GM21360 (cell line): ENCODE data around the gene TADA1.

ENCODE experiments used
- ATAC-seq: cut with Tn5 transposase; IDR thresholded peaks from one replicate; pipeline ENCODE4 v1.9.1; 2021; ENCODE audit warnings: mild to moderate bottlenecking, moderate library complexity; ENCODE audit not compliant: unreplicated experiment

The TADA1 gene

GRCh38 chr1:166875734-166876539 lies at the start of gene TADA1:
TSS of gene TADA1 (minus strand) at chr1:166876264. CDS start at chr1:166876233, 31 bp downstream.
- ATAC-seq: peak; percentile 92

GRCh38 chr1:166924823-166925541 lies 48.9 kb upstream of the TADA1 start:
- peak; percentile 65 for ATAC-seq

- no peak for ATAC-seq
Observed at GRCh38 chr1:166920561-166921475, 44.8 kb upstream of the TADA1 start.

GRCh38 chr1:166918956-166919316 lies 42.9 kb upstream of the TADA1 start:
- no peak for ATAC-seq

GRCh38 chr1:166918088-166918955 lies 42.3 kb upstream of the TADA1 start:
- no peak for ATAC-seq

- ATAC-seq: no peak
Observed at GRCh38 chr1:166915941-166916340, 39.9 kb upstream of the TADA1 start.

- ATAC-seq: no peak
Observed at GRCh38 chr1:166915042-166915441, 39.0 kb upstream of the TADA1 start.

- no peak for ATAC-seq
Observed at GRCh38 chr1:166914111-166914510, 38.0 kb upstream of the TADA1 start.

- ATAC-seq: no peak
Observed at GRCh38 chr1:166911624-166912023, 35.6 kb upstream of the TADA1 start.

- peak; percentile 96 for ATAC-seq
Observed at GRCh38 chr1:166910396-166910994, 34.4 kb upstream of the TADA1 start.

- ATAC-seq: no peak
Observed at GRCh38 chr1:166908942-166909341, 32.9 kb upstream of the TADA1 start.

- peak; percentile 47 for ATAC-seq
Observed at GRCh38 chr1:166907763-166908162, 31.7 kb upstream of the TADA1 start.

- ATAC-seq: no peak
Observed at GRCh38 chr1:166907051-166907450, 31.0 kb upstream of the TADA1 start.

GRCh38 chr1:166906647-166907046 lies 30.6 kb upstream of the TADA1 start:
- ATAC-seq: no peak

- no peak for ATAC-seq
Observed at GRCh38 chr1:166905900-166906299, 29.8 kb upstream of the TADA1 start.

- no peak for ATAC-seq
Observed at GRCh38 chr1:166905136-166905535, 29.1 kb upstream of the TADA1 start.

- ATAC-seq: no peak
Observed at GRCh38 chr1:166903232-166903631, 27.2 kb upstream of the TADA1 start.

GRCh38 chr1:166902279-166902678 lies 26.2 kb upstream of the TADA1 start:
- ATAC-seq: no peak

GRCh38 chr1:166900987-166901386 lies 24.9 kb upstream of the TADA1 start:
- no peak for ATAC-seq

GRCh38 chr1:166899769-166900168 lies 23.7 kb upstream of the TADA1 start:
- ATAC-seq: no peak
